Stomach (tissue), 9 donors: Measurements from ENCODE around the gene KRTAP10-9. TPM values are rescaled to one million over a fixed set of nuclear protein-coding genes. Genes with fewer than 3 reads are reported as not detected.
"Not testable (repeated sequence)": the region's sequence is repeated elsewhere in the genome, so short reads cannot be mapped to it uniquely, and the experiment has no call there.

Source experiments
- DNase-seq, 2 donors: peaks; one replicate each; pipeline versions ENCODE4 v3.0.0 to v3.0.0-alpha.2; 2013 to 2019
- H3K27ac ChIP-seq, 5 donors: fragments of 200-600 bp in 4 of 5; sonication (generic) in 4 of 5; one replicate each; pipeline ENCODE4 v1.5.1; 2013 to 2019; ENCODE audit warnings: mild to moderate bottlenecking in 1 of 5, moderate library complexity in 1 of 5
- H3K27me3 ChIP-seq, 3 donors: fragments of 200-600 bp; sonication (generic); one replicate each; pipeline ENCODE4 v1.5.1; 2017 to 2019; ENCODE audit warnings: mixed run types in 1 of 3
- H3K36me3 ChIP-seq, 4 donors: fragments of 200-600 bp; sonication (generic); 1 replicate in 3 of 4; 2 replicates in 1 of 4; pipeline ENCODE4 v1.5.1; 2016 to 2019
- H3K4me1 ChIP-seq, 4 donors: fragments of 200-600 bp; sonication (generic); one replicate each; pipeline ENCODE4 v1.5.1; 2016 to 2019
- H3K4me3 ChIP-seq, 4 donors: fragments of 200-600 bp; sonication (generic) in 3 of 4; one replicate each; pipeline ENCODE4 v1.5.1; 2016 to 2019; ENCODE audit warnings: mild to moderate bottlenecking in 1 of 4
- H3K9me3 ChIP-seq, 4 donors: fragments of 200-600 bp; sonication (generic); one replicate each; pipeline ENCODE4 v1.5.1; 2016 to 2019
- EP300 ChIP-seq: sonication (generic); formaldehyde crosslinking; IDR thresholded peaks from one replicate; pipeline ENCODE4 v1.6.1; 2017; ENCODE audit warnings: antibody characterized with exemption
- POLR2A ChIP-seq, 4 donors: fragments of 450-650 bp; IDR thresholded peaks; one replicate each; pipeline ENCODE4 v1.6.1; 2016; ENCODE audit warnings: antibody characterized with exemption in 4 of 4, control low read depth in 2 of 4, mild to moderate bottlenecking in 1 of 4, moderate library complexity in 1 of 4
- POLR2AphosphoS5 ChIP-seq, 3 donors: sonication (generic); formaldehyde crosslinking; IDR thresholded peaks; one replicate each; pipeline ENCODE4 v1.6.1; 2016; ENCODE audit warnings: antibody characterized with exemption in 3 of 3
- WGBS, 5 donors: extraction: QIAGEN DNeasy Blood & Tissue Kit in 3 of 5; methylation state at CpG; one replicate each; pipeline versions ENCODE4 v1.1.5 to v1.1.7; 2013 to 2018; 5-methylcytosine and 5-hydroxymethylcytosine counted together
- intact Hi-C: fragments of 100-400 bp; cut with DNase I; formaldehyde crosslinking; loops from one replicate; pipeline ENCODE4 v1.15.1; 2023; ENCODE audit warnings: low total_unique reads
- polyA plus RNA-seq, 3 donors: library from polyadenylated mRNA; stranded (reverse); fragments of 200-250 nt; gene quantifications; one replicate each; pipeline ENCODE4 v1.2.3, GENCODE V29; 2013
- total RNA-seq, 5 donors: library from RNA; depleted of rRNA; stranded (reverse); fragments of >200 nt; gene quantifications; one replicate each; pipeline versions ENCODE4 v1.1.0 to v1.2.3, GENCODE V29; 2014 to 2016
- TF ChIP-seq, protein P1 (sequence below), 7 experiments: fragments of 450-650 bp in 4 of 7; fragments of 200-600 bp in 3 of 7; sonication (generic) in 3 of 7; IDR thresholded peaks; one replicate each; pipeline ENCODE4 v1.5.1; 2016 to 2019; ENCODE audit warnings: antibody characterized with exemption in 7 of 7, control low read depth in 2 of 7, mild to moderate bottlenecking in 1 of 7
- donor health status: healthy with polysubstance abuse.
- donor health status: Bipolar disorder and iron deficiency.
- donor health status: healthy.

KRTAP10-9 gene
- total and polyA plus RNA-seq, 8 donors: not detected

DNA sequence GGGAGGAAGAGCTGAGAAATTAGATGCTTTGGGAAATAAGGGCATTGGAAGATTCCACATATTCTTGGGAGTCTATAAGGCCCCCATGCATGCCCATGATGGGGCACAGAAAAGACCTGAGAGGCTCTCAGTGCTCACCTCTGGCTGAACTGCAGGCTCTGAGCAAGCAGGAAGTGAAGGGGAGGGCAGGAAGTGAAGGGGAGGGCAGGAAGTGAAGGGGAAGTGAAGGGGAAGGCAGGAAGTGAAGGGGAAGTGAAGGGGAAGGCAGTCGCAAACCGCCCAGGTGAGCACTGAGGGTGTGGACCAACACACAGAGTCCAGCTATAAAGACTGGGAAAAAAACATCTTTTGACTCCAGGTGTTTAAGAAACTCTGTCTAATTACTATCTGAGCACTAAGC lies 3.5 kb downstream of the KRTAP10-9 start:
- WGBS, 5 donors: 68 to 89% (median 78%) methylated on average over 2 of the region's 2 CpGs
- Histone ChIP-seq H3K36me3 (no peaks in the 10 kb centered on the region), H3K9me3 (peaks cover 3 to 31% (median 26%) of the 10 kb centered on the region in 4 donors), H3K4me3 (no peak overlapping the region), H3K27me3 (peaks cover 0 to 34% (median 19%) of the 10 kb centered on the region in 3 donors), H3K4me1 (no peaks in the 10 kb centered on the region), H3K27ac (no peak overlapping the region)
- TF ChIP-seq POLR2AphosphoS5 (IDR thresholded peaks at IDR 0.05) (no peak), EP300 (no peak), POLR2A (IDR thresholded peaks at IDR 0.05) (no peak)
- TF ChIP-seq, protein P1, sequence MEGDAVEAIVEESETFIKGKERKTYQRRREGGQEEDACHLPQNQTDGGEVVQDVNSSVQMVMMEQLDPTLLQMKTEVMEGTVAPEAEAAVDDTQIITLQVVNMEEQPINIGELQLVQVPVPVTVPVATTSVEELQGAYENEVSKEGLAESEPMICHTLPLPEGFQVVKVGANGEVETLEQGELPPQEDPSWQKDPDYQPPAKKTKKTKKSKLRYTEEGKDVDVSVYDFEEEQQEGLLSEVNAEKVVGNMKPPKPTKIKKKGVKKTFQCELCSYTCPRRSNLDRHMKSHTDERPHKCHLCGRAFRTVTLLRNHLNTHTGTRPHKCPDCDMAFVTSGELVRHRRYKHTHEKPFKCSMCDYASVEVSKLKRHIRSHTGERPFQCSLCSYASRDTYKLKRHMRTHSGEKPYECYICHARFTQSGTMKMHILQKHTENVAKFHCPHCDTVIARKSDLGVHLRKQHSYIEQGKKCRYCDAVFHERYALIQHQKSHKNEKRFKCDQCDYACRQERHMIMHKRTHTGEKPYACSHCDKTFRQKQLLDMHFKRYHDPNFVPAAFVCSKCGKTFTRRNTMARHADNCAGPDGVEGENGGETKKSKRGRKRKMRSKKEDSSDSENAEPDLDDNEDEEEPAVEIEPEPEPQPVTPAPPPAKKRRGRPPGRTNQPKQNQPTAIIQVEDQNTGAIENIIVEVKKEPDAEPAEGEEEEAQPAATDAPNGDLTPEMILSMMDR (IDR thresholded peaks at IDR 0.05): no peak
- intact Hi-C loops: no loop called here
- no peak for DNase-seq

DNA sequence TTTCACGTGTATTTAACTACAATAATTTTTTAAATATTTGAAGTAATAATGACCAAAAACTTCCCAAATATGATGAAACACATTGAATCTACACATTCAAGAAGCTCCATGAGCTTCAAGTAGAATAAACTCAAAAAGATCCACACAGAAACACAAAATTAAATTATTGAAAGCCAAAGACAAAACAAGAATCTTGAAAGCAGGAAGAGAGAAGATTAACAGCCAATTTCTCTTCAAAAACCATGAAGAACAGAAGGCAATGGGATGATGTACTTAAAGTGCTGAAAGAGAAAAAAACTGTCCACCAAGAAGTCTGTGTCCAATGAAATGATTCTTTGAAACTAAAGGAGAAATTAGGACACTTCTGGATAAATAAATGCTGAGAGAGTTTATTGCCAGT lies 5.2 kb downstream of the KRTAP10-9 start:
- Histone ChIP-seq H3K9me3 (peaks cover 3 to 31% (median 26%) of the 10 kb centered on the region in 4 donors), H3K4me3 (no peak overlapping the region), H3K27me3 (peaks cover 0 to 28% (median 19%) of the 10 kb centered on the region in 3 donors), H3K27ac (no peak overlapping the region), H3K4me1 (no peaks in the 10 kb centered on the region), H3K36me3 (no peaks in the 10 kb centered on the region)
- WGBS, 5 donors: 82 to 98% (median 90%) methylated on average over 1 of the region's 1 CpG
- DNase-seq: no peak
- intact Hi-C loops: no loop called here
- TF ChIP-seq POLR2A (IDR thresholded peaks at IDR 0.05) (no peak), EP300 (no peak), POLR2AphosphoS5 (IDR thresholded peaks at IDR 0.05) (no peak)
- TF ChIP-seq, protein P1 (IDR thresholded peaks at IDR 0.05): no peak

GRCh38 chr21:44636209-44637017 lies 9.5 kb downstream of the KRTAP10-9 start:
- Histone ChIP-seq H3K27ac (no peak overlapping the region), H3K27me3 (peaks cover 0 to 53% (median 23%) of the 10 kb centered on the region in 3 donors), H3K36me3 (no peaks in the 10 kb centered on the region), H3K4me1 (no peaks in the 10 kb centered on the region), H3K4me3 (no peak overlapping the region), H3K9me3 (peaks cover 3 to 30% (median 27%) of the 10 kb centered on the region in 4 donors)
- TF ChIP-seq POLR2A (IDR thresholded peaks at IDR 0.05) (no peak), POLR2AphosphoS5 (IDR thresholded peaks at IDR 0.05) (no peak), EP300 (no peak)
- TF ChIP-seq, protein P1 (IDR thresholded peaks at IDR 0.05): no peak
- 75 to 87% (median 79%) methylated on average over 11 to 15 of the region's 15 CpGs for WGBS, 5 donors
- DNase-seq: peak in 1 of 2 donors; percentile 23
- intact Hi-C loops: no loop called here

- no peaks in the 10 kb centered on the region for H3K36me3 ChIP-seq
- peak in 1 of 2 donors; percentile 17 for DNase-seq
- no peak within 1 kb of the TSS for H3K4me3 ChIP-seq
- 26 to 54% (median 51%) methylated on average over 5 to 21 of the region's 21 CpGs for WGBS, 5 donors
- TF ChIP-seq, protein P1 (IDR thresholded peaks at IDR 0.05): no peak
- TF ChIP-seq POLR2AphosphoS5 (IDR thresholded peaks at IDR 0.05) (no peak), POLR2A (IDR thresholded peaks at IDR 0.05) (no peak), EP300 (no peak)
- H3K9me3 ChIP-seq: peaks cover 0 to 27% (median 20%) of the 10 kb centered on the region in 4 donors
- H3K27ac ChIP-seq: no peak within 1 kb of the TSS
- H3K4me1 ChIP-seq: no peaks in the 10 kb centered on the region
- intact Hi-C loops: no loop called here
- H3K27me3 ChIP-seq: peaks cover 0 to 53% (median 23%) of the 10 kb centered on the region in 3 donors
Measured at GRCh38 chr21:44637018-44637850, 10.3 kb downstream of the KRTAP10-9 start, which contains the start of gene KRTAP10-10. TSS of gene KRTAP10-10 (plus strand) at chr21:44637356. CDS start at chr21:44637418, 62 bp downstream.

GRCh38 chr21:44637851-44638348 lies 11.0 kb downstream of the KRTAP10-9 start:
- intact Hi-C loops, H3K4me1 ChIP-seq, H3K36me3 ChIP-seq, H3K4me3 ChIP-seq, DNase-seq, H3K27ac ChIP-seq: not testable (repeated sequence)
- WGBS, 5 donors: 52 to 74% (median 64%) methylated on average over 8 to 11 of the region's 12 CpGs
- peaks cover 0 to 20% (median 15%) of the 10 kb centered on the region in 4 donors for H3K9me3 ChIP-seq
- peaks cover 0 to 53% (median 23%) of the 10 kb centered on the region in 3 donors for H3K27me3 ChIP-seq

DNA sequence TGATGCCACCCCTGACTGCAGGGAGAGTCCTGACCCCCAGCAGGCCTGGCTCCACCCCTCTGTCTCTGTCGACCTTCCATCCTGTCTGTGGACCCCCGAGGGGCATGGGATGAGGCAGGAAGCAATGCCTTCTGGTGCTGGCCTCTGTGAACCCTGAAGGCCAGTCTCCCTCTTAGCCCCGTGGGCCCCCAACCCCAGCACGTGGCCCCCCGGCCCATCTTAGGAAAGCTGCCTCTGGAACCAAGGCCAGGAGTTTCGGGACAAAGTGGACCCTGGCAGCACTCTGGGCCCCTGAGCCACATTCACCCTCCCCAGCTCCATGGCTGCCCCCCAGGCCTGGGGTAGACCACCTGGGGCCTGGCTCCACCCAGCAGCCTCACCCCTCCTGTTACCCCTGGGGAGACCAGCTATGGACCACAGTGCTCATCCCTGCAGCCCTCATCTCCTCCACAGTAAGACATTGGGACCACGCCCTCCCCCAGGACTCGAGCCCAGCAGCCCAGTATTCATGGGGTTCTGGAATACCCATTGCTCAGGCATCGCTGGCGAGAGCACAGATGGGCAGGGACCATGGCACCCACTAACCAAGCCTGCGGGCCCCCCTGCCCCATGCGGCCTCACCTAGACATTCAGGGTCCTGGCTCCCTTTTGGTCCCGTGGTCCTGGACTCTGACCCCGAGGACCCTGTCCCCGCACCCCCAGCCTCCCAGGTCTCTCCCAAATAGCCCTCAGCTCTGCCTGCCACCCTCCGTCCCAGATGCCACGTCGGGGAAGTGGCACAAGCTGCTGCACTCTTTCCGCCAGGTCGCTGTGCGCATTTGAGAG lies 11.8 kb downstream of the KRTAP10-9 start:
- H3K4me3 ChIP-seq, H3K27ac ChIP-seq, H3K4me1 ChIP-seq, intact Hi-C loops, H3K36me3 ChIP-seq: not testable (repeated sequence)
- peaks cover 0 to 53% (median 23%) of the 10 kb centered on the region in 3 donors for H3K27me3 ChIP-seq
- DNase-seq: peak in 1 of 2 donors; percentile 18
- H3K9me3 ChIP-seq: peaks cover 0 to 23% (median 16%) of the 10 kb centered on the region in 4 donors
- 77 to 89% (median 85%) methylated on average over 10 to 21 of the region's 21 CpGs for WGBS, 5 donors
